Measurements from ENCODE around the gene LHFPL4.

DNA sequence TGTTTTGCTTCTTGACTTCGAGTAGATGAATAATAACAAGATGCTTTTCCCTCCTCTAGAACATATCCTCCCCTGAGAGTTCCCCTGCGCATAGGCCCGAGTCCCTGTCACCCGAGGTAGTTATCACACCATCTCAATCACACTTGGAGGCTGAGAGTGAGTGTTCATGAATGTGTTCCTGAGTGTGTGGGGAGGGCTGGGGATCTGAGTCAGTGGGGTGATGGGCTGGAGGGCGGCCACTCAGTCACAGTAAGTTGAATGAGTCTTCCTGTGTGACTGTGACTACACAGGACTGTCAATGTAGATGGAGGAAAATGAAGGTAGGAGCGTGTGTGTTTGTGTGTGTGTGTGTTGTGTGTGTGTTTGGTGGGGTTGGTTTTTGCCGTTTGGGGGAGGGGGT lies 85.2 kb downstream of the LHFPL4 start:
- TF ChIP-seq, protein P1, sequence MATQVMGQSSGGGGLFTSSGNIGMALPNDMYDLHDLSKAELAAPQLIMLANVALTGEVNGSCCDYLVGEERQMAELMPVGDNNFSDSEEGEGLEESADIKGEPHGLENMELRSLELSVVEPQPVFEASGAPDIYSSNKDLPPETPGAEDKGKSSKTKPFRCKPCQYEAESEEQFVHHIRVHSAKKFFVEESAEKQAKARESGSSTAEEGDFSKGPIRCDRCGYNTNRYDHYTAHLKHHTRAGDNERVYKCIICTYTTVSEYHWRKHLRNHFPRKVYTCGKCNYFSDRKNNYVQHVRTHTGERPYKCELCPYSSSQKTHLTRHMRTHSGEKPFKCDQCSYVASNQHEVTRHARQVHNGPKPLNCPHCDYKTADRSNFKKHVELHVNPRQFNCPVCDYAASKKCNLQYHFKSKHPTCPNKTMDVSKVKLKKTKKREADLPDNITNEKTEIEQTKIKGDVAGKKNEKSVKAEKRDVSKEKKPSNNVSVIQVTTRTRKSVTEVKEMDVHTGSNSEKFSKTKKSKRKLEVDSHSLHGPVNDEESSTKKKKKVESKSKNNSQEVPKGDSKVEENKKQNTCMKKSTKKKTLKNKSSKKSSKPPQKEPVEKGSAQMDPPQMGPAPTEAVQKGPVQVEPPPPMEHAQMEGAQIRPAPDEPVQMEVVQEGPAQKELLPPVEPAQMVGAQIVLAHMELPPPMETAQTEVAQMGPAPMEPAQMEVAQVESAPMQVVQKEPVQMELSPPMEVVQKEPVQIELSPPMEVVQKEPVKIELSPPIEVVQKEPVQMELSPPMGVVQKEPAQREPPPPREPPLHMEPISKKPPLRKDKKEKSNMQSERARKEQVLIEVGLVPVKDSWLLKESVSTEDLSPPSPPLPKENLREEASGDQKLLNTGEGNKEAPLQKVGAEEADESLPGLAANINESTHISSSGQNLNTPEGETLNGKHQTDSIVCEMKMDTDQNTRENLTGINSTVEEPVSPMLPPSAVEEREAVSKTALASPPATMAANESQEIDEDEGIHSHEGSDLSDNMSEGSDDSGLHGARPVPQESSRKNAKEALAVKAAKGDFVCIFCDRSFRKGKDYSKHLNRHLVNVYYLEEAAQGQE (IDR thresholded peaks at IDR 0.05; ENCODE audit: insufficient replicate concordance, low read depth): no peak
- TF ChIP-seq, protein P2, sequence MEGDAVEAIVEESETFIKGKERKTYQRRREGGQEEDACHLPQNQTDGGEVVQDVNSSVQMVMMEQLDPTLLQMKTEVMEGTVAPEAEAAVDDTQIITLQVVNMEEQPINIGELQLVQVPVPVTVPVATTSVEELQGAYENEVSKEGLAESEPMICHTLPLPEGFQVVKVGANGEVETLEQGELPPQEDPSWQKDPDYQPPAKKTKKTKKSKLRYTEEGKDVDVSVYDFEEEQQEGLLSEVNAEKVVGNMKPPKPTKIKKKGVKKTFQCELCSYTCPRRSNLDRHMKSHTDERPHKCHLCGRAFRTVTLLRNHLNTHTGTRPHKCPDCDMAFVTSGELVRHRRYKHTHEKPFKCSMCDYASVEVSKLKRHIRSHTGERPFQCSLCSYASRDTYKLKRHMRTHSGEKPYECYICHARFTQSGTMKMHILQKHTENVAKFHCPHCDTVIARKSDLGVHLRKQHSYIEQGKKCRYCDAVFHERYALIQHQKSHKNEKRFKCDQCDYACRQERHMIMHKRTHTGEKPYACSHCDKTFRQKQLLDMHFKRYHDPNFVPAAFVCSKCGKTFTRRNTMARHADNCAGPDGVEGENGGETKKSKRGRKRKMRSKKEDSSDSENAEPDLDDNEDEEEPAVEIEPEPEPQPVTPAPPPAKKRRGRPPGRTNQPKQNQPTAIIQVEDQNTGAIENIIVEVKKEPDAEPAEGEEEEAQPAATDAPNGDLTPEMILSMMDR (IDR thresholded peaks at IDR 0.05; ENCODE audit: insufficient read depth, low read length): no peak
- TF ChIP-seq GABPA (IDR thresholded peaks at IDR 0.05; ENCODE audit: low read depth) (no peak), POLR2AphosphoS5 (IDR thresholded peaks at IDR 0.05; ENCODE audit: low read depth) (no peak)

Data from HL-60 (cell line).